Activated T-cell treated with anti-CD3 and anti-CD28 coated beads for 24 hours (primary cell): ENCODE data around the gene THSD8.
"Not testable (repeated sequence)": the region's sequence is repeated elsewhere in the genome, so short reads cannot be mapped to it uniquely, and the experiment has no call there.

Experiments used
- DNase-seq: peaks from one replicate; pipeline ENCODE4 v3.0.0-alpha.2; 2020; ENCODE audit warnings: low read depth

The THSD8 gene

DNA sequence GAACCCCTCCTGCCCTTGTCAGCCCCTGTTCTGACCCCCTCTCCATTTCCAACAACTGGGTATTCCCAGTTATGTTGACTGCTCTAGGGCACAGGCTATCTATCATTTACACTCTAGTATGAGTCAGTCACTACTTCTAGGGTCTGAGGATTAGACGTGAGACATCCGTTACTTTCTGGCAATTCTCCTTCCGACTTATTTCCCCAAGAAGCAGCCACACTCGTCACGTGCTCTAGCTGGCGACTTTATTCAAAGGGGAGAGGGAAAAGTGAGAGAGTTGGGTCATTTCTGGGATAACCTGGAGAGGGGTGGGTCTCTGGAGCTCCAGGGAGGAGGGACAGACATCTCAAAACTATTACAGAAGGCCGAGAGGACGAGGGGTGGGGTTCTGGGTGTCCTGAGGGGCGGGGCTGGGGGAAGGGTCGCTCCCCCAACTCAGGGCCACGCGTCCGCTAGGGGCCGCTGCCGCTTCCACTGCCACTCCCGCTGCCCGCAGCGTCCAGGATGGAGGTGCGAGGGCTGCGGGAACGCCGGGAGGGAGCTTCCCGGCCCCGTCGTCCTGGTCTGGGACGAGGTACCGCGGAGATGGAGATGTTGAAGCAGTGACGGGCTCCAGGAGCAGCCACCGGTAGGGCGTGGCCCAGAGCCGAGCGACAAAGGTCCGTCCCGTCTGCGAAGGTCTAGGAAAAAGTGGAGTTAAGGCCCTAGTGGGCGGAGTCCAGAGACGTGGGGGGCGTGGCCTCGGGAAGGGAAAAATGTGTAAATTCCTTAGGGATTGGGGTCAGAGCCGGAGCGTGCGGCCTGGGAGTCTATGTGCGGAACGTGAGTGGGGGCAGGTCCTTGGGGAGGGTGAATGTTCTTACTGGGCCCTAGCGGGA, 23.6 kb downstream of the THSD8 start:
- DNase-seq: no peak

DNA sequence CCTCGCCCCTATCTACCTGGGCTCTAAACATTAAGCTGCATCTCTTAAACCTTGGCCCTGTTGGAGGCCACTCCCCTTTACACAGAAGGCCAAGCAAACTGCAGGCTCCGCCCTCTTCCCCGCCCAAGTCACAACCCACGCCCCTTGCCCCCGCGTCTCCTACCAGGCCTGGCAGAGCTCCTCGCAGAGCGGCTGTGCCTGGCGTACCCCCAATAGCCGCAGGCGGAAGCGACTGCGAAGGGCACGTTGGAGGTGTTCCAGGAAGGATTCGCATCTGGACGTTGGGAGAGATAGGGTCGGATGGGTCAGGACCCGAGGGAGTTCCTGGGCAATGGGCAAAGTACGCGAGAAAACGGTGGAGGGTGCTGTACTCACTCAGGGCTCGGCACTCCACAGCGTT, 26.6 kb downstream of the THSD8 start:
- no peak for DNase-seq

DNA sequence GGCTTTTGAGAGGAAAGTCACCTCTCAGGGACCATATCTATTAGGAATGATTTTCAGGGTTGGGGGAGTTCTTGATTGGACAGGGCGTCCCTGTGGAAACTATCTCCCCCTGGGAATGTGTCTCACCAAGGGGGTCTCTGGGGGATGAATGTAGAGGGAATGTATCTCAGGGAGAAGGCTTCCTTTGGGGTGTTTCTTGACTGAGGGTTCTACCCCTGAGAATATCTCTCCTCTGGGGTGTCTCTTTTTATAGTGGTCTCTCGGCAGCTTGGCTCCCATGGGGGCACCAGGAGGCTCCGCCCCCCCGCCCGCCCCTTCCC, 31.5 kb downstream of the THSD8 start:
- no peak for DNase-seq

DNA sequence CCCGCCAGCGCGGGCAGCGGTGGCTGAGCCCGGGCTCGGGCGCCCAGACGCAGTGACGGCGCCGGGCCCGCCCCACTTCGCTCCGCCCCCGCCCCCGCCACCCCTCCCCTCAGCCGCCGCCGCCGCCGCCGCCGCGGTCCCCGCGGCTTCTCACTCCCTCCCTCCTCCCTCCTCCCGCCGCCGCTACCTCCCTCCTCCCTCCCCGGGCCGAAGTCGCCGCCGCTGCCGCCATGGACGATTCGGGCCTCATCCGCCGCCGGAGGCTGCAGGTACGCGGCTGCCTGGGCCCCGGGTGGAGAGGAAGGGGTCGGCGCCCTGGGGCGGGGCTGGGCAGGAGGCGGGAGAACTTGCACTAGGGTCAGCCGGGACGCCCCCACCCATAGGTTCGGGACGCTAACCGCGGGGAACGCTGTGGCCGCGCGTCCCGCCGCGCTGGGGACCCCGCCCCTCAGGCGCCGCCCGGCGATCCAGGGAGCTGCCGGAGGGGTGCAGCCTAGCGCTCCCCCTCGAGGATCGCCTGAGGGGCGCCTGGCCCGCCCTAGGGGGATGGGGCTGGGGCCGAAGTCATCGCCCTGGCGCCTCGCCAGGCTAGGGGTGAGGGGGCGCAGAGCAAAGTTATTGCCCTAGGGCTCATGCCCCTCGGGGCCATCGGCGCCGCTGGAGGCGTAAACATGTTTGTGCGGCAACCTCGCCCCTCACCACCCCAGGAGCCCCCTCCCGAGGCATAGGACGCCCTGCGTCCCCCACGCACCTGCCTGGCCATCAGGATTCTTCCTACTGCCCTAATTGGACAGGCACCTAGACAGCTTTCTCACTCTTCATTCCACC, 32.1 kb downstream of the THSD8 start:
- no peak for DNase-seq

DNA sequence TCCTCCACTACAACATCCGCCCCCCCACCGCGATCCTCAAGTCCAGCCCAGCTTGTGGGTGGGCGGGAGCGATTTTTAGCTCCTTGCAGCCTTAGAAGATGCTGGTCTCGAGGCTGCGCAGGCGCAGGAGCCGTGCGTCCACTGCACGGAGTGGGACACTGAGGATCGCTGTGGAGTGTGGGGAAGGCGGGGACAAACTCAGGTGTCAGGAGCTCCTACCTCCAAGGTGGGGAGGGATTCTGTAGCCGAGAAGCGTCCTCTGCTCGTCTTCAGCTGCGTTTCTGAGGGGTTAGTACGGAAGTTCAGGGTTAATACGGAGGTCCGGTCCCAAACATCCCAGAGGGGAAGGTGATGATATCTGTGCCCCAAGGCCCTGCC, 32.7 kb downstream of the THSD8 start, which contains the start of gene RTBDN:
TSS of gene RTBDN (minus strand) at position 14 of the 378 bp plus-strand sequence. CDS start 4,600 bp downstream, outside the sequence.
- DNase-seq: no peak

DNA sequence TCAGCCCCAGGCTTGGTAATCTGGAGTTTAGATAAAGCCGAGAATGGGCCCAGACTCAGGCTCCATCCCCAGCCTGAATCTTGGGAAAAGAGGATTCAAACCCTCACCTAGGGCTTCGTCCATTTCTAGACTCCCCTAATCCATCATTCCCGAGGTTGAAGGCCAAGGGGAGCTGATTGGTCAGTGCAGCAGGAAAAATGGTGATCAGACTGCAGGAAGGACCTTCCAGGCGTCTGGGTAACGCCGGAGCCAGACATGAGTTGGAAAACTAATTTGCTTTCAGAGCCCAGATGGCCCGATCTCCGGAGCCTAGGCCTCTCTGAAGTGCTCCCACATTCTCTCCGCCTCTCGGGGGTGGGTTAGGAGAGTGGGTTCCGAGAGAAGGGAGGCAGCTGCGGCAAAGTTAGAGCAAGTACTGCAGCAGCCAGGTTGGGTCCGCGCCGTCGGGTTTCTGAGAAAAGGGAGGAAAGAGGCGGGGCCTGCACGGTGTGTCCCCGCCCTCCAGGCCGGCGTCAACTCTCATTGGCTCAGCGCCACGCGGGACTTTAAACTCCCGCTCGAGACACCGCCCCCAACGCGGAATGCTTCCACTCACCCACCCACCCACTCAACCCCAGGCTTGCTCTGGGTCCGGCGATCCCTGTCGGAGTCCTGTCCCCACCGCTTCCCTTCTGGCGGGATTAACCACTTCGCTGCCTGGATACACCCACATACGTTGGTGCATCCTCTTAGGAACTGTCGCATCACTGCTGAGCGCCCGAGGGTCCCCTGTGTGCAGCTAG, 33.3 kb downstream of the THSD8 start:
- DNase-seq: no peak

DNA sequence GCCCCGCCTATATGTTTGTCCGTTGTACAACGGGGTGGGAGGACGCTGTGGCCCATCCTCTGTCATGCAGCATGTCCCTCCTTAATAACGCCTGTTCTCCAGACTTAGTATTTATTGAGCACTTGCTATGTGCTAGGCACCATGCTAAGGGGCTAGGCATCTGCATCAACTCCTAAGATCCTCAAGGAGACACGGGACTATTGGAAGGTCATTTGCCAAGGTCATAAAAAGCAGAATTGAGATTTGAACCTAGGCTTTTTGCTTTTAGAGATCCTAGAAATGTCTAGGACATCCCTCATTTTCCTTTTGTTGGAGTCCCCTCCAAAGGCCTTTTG, 34.6 kb downstream of the THSD8 start:
- DNase-seq: no peak

DNA sequence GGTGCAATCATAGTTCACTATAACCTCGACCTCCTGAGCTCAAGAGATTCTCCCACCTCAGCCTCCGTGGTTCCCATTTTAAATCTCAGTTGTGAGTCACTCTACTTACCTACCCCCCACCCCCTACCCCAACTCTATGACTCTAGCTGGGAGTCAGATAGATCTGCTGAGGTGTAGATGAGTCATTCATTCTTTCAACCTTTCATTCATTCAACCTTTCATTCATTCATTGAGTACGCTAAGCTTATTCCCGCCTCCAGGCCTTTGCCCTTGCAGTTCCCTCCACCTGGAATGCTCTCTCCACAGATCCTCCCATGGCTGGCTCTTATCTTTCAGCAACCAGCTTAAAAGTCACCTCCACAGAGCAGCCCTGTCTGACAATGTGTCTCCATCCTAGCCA, 35.4 kb downstream of the THSD8 start:
- no peak for DNase-seq

DNA sequence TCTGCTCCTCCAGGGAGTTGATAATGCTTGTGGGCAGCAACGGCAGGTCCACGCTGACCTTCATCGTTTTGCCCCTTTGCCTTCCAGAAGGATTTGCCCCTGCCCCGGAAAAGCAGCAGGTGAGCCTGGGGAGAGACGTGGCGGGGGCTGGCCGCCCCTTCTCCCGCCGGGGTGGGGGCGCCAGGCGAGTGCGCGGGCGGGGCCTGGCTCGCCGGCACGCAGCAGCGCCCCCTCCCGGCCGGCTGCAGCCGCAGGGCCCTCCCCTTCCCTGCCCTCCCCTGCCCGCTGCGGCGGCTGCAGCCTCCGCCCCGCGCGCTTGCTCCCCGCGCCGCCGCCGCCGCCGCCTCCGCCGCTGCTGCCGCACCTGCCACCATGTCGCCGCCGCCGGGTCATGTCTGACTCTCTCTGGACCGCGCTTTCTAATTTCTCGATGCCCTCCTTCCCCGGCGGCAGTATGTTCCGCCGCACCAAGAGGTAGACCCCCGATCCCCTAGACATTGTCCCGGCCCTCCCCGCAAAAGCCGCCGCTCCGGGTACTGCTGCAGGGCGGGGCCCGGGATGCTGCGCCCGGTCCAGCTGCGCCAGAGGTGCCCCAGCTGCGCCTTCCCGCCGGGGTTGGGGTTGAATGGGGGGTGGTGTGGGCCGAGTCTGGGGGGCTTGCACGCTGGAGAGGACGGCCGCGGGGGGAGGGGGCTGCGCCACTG, 36.5 kb downstream of the THSD8 start, which contains the start of gene MAST1:
TSS of gene MAST1 (plus strand) at position 334 of the 704 bp plus-strand sequence. CDS start at position 392, 58 bp downstream.
- peak; percentile 30 for DNase-seq

DNA sequence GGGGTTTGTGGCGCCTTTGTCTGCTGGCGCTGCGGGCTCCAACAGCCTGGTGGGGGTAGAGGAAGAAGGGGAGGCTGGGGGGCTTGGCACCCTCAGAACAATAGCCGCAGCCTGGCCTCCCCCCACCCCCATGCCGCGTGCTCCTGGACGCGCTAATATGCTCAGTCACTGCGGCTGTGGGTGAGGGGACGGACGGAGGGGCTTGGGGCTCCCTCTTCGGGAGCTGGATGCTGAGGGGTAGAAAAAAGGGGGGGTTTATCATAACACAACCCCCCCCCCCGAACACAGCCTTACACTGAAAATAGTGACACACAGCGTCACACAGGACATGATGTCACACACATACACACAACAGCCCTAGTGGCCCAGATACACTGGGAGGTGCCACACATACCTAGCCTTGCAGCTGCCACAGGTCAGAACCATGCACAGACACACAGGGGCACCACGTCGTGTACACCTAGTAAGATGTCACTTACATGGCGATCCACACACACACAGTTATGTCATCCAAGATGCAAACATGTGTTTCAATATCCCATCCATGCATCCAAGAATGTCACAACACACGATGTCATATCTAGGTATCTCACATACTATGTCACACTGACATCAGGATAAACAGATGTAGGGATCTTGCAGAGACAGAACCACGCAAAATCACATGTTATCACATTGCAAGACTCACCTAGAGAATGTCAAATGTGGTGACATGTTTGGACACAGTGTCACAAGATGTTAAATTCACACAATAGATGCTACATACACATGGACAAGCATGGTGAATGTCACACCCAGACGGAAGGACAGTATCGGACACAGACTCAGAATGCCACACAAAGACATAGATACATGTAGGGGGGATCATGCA, 37.3 kb downstream of the THSD8 start:
- DNase-seq: no peak

DNA sequence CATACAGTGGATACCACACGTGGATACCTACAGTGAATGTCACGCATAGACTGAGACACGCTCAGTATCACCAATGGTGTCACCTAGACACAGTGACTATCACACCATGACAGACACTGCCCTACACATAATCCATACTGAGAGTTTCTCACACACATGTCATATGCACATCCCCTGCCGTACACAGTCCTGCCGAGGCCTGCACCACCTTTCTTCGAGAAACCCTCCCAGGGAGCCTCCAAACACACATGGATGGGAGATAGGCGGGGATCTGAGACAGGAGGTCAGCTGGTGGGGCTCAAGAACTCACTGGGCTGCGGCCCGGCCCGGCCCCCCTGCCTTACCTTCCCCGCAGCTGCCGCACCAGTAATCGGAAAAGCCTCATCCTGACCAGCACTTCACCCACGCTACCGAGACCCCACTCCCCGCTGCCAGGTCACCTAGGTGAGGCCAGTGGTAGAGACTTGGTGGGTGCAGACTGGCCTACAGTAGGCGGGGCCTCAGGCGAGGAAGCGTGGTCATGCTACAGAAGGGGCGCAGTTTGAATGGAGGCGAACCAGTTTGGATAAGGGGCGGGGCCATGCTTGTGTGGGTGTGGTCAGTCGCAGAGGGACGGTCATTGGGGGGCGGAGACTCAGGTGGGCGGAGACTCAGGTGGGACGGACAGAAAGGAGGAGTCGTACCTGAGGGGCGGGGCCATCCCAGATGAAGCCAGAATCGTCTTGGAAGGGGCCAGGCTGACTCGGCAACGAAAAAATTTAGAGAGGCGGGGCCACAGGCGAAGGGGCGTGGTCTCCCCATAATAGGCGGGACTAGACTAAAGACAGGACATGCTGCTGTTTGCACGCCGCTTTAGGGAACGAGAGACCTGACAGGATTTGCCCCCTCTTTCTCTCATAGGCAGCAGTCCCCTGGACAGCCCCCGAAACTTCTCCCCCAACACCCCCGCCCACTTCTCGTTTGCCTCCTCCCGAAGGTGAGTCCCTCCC, 38.5 kb downstream of the THSD8 start:
- DNase-seq: peak; percentile 30

DNA sequence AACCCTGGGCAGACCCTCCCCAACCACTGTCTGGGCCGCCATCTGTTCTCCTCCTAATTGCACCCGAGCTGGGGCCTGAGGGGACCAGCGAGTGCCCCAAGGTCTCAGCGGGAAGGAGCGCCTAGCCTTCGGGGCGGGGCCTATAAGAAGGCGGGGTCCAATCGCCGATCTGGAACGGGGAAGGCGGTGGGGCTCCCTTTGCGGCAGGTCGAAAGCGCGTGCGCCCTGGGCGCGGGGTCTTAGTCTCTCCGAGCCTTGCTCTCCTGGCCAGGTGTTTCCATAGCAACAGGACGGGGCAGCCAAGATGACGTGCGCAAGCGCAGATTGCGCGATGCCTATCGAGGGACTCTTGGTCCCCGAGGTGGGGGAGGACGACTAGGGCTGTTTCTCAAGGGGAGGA, 39.2 kb downstream of the THSD8 start:
- no peak for DNase-seq

DNA sequence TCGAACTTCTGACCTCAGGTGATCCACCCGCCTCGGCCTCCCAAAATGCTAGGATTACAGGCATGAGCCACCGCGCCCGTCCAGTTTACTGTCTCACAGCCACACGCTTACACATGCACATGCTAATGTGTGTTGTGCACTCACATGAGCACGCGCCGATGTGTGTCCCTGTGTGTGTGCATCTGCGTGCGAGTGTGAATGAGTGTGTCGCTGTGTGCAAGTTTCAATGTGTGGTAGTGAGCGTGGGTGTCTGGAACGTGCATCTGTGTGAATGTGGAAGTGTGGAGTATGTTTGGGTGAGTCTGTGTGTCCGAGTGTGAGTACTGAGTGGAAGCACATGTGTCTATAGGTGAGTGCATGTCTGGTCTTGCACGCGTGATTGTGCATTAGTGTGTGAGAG, 40.6 kb downstream of the THSD8 start:
- no peak for DNase-seq

DNA sequence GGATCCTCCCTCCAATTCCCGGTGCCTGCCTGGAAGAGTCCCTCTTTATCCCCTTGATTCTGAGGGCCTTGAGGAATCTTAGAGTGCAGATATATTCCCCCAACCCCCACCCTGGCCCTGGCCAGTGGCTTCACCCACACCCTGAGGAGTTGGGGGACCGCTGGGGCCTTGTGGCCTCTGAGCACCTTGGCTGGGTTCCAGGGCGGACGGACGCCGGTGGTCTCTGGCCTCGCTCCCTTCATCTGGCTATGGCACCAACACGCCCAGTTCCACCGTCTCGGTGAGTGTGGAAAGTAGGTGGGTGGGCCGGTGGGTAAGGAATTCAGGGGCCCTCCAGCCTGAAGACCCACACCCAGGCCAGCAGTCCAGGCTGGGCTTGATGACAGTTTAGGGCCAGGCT, 41.5 kb downstream of the THSD8 start:
- no peak for DNase-seq

DNA sequence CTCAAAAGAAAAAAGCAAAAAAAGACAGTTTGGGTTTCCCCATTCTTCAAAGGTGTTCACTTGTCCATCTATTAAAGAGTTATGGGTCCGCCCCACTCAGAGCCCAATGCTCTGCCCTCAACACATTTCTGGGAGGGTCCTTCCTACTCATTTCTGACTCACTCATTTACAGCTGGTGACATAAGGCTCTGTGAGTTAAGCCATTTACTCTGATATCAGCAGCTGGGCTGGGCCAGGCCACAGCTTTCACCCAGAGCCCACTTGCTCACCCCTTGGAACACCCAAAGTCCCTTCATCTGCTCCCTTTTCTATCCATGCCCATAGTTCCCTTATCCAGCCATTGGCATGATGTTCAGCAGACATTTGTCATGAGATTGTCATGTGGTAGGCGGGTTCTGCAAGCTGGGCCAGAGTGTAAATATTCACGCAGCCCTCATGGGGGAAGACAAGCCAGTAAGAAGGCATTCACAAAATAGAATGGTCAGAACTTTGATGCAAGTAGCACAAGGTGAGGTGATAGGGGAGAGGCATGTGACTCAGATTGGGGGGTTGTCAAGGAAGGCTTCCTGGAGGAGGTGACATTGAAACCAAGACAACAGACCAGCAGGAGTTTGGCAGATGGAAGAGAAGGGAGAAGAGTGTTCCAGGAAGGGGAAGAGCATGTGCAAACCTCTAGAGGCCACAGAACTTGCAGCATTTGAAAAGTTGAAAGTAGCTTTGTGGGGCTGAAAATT, 42.3 kb downstream of the THSD8 start:
- DNase-seq: no peak

DNA sequence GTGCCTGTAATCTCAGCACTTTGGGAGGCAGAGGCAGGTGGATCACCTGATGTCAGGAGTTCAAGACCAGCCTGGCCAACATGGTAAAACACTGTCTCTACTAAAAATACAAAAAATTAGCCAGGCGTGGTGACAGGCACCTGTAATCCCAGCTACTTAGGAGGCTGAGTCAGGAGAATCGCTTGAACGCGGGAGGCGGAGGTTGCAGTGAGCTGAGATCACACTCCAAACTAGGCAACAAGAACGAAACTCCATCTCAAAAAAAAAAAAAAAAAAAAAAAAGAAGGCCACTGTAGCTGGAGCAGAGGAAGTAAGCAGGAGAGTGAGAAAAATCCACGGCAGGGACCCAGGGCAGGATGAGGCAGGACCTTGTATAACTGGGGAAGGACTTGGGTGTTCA, 44.7 kb downstream of the THSD8 start:
- not testable (repeated sequence) for DNase-seq

DNA sequence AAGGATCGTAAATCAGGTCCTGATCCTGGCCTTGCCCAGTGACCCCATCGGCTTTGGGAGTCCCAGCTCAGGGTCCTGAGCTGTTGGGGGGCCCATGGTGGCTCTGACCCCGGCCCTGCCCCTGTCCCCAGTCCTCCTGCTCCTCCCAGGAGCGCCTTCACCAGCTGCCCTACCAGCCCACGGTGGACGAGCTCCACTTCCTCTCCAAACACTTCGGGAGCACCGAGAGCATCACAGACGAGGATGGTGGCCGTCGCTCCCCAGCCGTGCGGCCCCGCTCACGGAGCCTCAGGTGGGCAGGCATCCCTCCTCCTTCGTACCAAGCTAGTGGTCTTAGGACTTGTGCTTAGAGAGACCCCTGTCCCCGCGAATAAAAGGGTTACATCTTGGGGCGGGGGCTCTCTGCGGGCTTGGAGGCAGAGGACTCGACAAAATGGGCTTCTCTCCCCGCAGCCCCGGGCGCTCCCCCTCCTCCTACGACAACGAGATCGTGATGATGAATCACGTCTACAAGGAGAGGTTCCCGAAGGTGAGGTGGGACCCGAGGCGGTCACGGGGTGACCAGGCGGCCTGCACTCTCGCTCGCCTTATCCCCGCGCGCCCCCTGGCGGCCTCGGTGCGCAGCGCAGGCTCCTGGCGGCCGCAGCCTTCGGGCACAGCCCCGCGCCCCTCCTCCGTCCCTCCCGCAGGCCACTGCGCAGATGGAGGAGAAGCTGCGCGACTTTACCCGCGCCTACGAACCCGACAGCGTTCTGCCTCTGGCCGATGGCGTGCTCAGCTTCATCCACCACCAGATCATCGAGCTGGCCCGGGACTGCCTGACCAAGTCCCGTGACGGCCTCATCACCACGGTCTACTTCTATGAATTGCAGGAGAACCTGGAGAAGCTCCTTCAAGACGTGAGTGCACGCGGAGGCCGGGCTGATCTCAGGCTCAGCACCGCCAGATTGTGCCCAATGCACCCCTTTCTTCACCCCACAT, 45.6 kb downstream of the THSD8 start:
- DNase-seq: peak; percentile 82
